ENCODE measurements around the gene PSMC4.
A peak's percentile ranks its signal among the peaks of the same experiment; 100 is the strongest.
"Not testable (repeated sequence)": the region's sequence is repeated elsewhere in the genome, so short reads cannot be mapped to it uniquely, and the experiment has no call there.

PSMC4 gene

GRCh38 chr19:39946532-39946931, 24.4 kb upstream of the PSMC4 start:
- no peak for DNase-seq (ENCODE audit: low read depth in 2 of 2)

GRCh38 chr19:39949026-39949747, 21.8 kb upstream of the PSMC4 start:
- DNase-seq (ENCODE audit: low read depth in 2 of 2) = no peak

- no peak for DNase-seq (ENCODE audit: low read depth in 2 of 2)
Measured at GRCh38 chr19:39951065-39951650, 19.8 kb upstream of the PSMC4 start.

- DNase-seq (ENCODE audit: low read depth in 2 of 2) = peak in 1 of 2 experiments; percentile 15
Measured at GRCh38 chr19:39951686-39952085, 19.3 kb upstream of the PSMC4 start.

- no peak for DNase-seq (ENCODE audit: low read depth in 2 of 2)
Measured at GRCh38 chr19:39953915-39954314, 17.1 kb upstream of the PSMC4 start.

- not testable (repeated sequence) for DNase-seq (ENCODE audit: low read depth in 2 of 2)
Measured at GRCh38 chr19:39957886-39958285, 13.1 kb upstream of the PSMC4 start.

- DNase-seq (ENCODE audit: low read depth in 2 of 2) = not testable (repeated sequence)
Measured at GRCh38 chr19:39958942-39959341, 12.0 kb upstream of the PSMC4 start.

GRCh38 chr19:39959407-39959806, 11.6 kb upstream of the PSMC4 start:
- DNase-seq (ENCODE audit: low read depth in 2 of 2) = not testable (repeated sequence)

- DNase-seq (ENCODE audit: low read depth in 2 of 2) = no peak
Measured at GRCh38 chr19:39963898-39964297, 7.1 kb upstream of the PSMC4 start.

- DNase-seq (ENCODE audit: low read depth in 2 of 2) = no peak
Measured at GRCh38 chr19:39966617-39967016, 4.3 kb upstream of the PSMC4 start.

GRCh38 chr19:39967561-39967960, 3.4 kb upstream of the PSMC4 start:
- no peak for DNase-seq (ENCODE audit: low read depth in 2 of 2)

GRCh38 chr19:39968789-39969188, 2.2 kb upstream of the PSMC4 start:
- no peak for DNase-seq (ENCODE audit: low read depth in 2 of 2)

GRCh38 chr19:39969266-39969665, 1.7 kb upstream of the PSMC4 start:
- no peak for DNase-seq (ENCODE audit: low read depth in 2 of 2)

- no peak for DNase-seq (ENCODE audit: low read depth in 2 of 2)
Measured at GRCh38 chr19:39969681-39970424, 1.1 kb upstream of the PSMC4 start.

- DNase-seq (ENCODE audit: low read depth in 2 of 2) = no peak
Measured at GRCh38 chr19:39970425-39970674, 615 bp upstream of the PSMC4 start.

- DNase-seq (ENCODE audit: low read depth in 2 of 2) = no peak
Measured at GRCh38 chr19:39971380-39972035, 543 bp downstream of the PSMC4 start.

- no peak for DNase-seq (ENCODE audit: low read depth in 2 of 2)
Measured at GRCh38 chr19:39974377-39975155, 3.6 kb downstream of the PSMC4 start.

- no peak for DNase-seq (ENCODE audit: low read depth in 2 of 2)
Measured at GRCh38 chr19:39982883-39983282, 11.9 kb downstream of the PSMC4 start.

GRCh38 chr19:39983695-39984300, 12.8 kb downstream of the PSMC4 start:
- no peak for DNase-seq (ENCODE audit: low read depth in 2 of 2)

GRCh38 chr19:39986643-39987042, 15.7 kb downstream of the PSMC4 start:
- DNase-seq (ENCODE audit: low read depth in 2 of 2) = no peak

- DNase-seq (ENCODE audit: low read depth in 2 of 2) = no peak
Measured at GRCh38 chr19:39987167-39987566, 16.2 kb downstream of the PSMC4 start.
